Heart right ventricle (tissue), 16 donors: ENCODE results near the gene SYK. TPM values are rescaled to one million over a fixed set of nuclear protein-coding genes. Genes with fewer than 3 reads are reported as not detected.

ENCODE experiments used
- ATAC-seq, 8 donors: fragments of 200-7000 bp; cut with Tn5 transposase; one replicate each; pipeline ENCODE4 v1.9.1; 2020; ENCODE audit warnings: mild to moderate bottlenecking in 8 of 8, moderate library complexity in 8 of 8, moderate number of reproducible peaks in 1 of 8
- DNase-seq, 2 donors: peaks; one replicate each; pipeline ENCODE4 v3.0.0-alpha.2; 2020
- H3K27ac ChIP-seq, 10 donors: fragments of 200-600 bp; sonication (generic) in 2 of 10; one replicate each; pipeline versions ENCODE4 v1.5.0 to v1.8.0; 2020 to 2022; ENCODE audit warnings: mild to moderate bottlenecking in 3 of 10
- H3K27me3 ChIP-seq, 7 donors: fragments of 200-600 bp; one replicate each; pipeline ENCODE4 v1.8.0; 2021 to 2022; ENCODE audit warnings: mild to moderate bottlenecking in 2 of 7
- H3K36me3 ChIP-seq, 9 donors: fragments of 200-600 bp; sonication (generic) in 1 of 9; one replicate each; pipeline versions ENCODE4 v1.5.0 to v1.8.0; 2020 to 2022; ENCODE audit warnings: mild to moderate bottlenecking in 2 of 9
- H3K4me1 ChIP-seq, 9 donors: fragments of 200-600 bp; sonication (generic) in 1 of 9; one replicate each; pipeline versions ENCODE4 v1.5.0 to v1.8.0; 2020 to 2022; ENCODE audit warnings: mild to moderate bottlenecking in 4 of 9
- H3K4me3 ChIP-seq, 10 donors: fragments of 200-600 bp; sonication (generic) in 2 of 10; one replicate each; pipeline versions ENCODE4 v1.5.0 to v1.8.0; 2020 to 2022; ENCODE audit warnings: mild to moderate bottlenecking in 7 of 10, moderate library complexity in 2 of 10
- H3K9me3 ChIP-seq, 11 donors: fragments of 200-600 bp in 10 of 11; sonication (generic) in 2 of 11; one replicate each; pipeline versions ENCODE4 v1.5.0 to v1.8.0; 2013 to 2022; ENCODE audit warnings: mild to moderate bottlenecking in 2 of 11, control low read depth in 1 of 11, moderate library complexity in 1 of 11
- WGBS, 2 donors: extraction: QIAGEN DNeasy Blood & Tissue Kit; methylation state at CpG; one replicate each; pipeline ENCODE4 v1.1.7; 2013; ENCODE audit warnings: inconsistent platforms in 1 of 2; 5-methylcytosine and 5-hydroxymethylcytosine counted together
- intact Hi-C, 10 donors: fragments of 100-400 bp; cut with DNase I; formaldehyde crosslinking; loops; one replicate each; pipeline versions ENCODE4 v1.11.1 to v1.14.2; 2022
- polyA plus RNA-seq, 2 donors: library from polyadenylated mRNA; stranded (reverse); fragments of 200-250 nt; gene quantifications; one replicate each; pipeline ENCODE4 v1.2.3, GENCODE V29; 2013
- total RNA-seq, 10 donors: library from RNA; stranded (reverse); fragmentation: NEBNext Ultra II Directional in 3 of 10; extraction: Animal tissue kit (Norgen Biotek cat#: 25700) in 3 of 10; gene quantifications; one replicate each; pipeline versions ENCODE4 v1.2.1 to v1.2.4, GENCODE V29; 2021 to 2023
- TF ChIP-seq, protein P1 (sequence below), 9 donors: fragments of 200-600 bp; sonication (generic) in 2 of 9; IDR thresholded peaks; one replicate each; pipeline versions ENCODE4 v1.5.0 to v1.8.0; 2021 to 2022; ENCODE audit warnings: antibody characterized with exemption in 9 of 9, mild to moderate bottlenecking in 5 of 9, moderate library complexity in 1 of 9
- donor health status: Arrhythmogenic right ventricular cardiomyopathy.
- donor health status: ischemic (EF 13 %, LVEDD 7.1; RV severe dilation, severe dysfunction).
- donor health status: healthy with polysubstance abuse.
- donor health status: DM: no; HTN: yes; CAD: no.
- donor health status: DM: no; HTN: no; CAD: no.
- donor health status: ischemic (EF 25% LVEDD 6.9; RV normal size, moderate dysfunction).
- donor health status: ischemic (EF 25% LVEDD 5.7; RV mildly dilated, moderate dysfunction).
- donor health status: healthy.
- donor health status: DM: yes; HTN: yes; CAD: no.
- donor health status: Ischemic cardiomyopathy.
- donor health status: ischemic (EF 35%, LVEDD 5.7; RV mildly dilated, moderate dysfunction).
- donor health status: nonischemic (EF 11% LVEDD 7.7; RV severe dilation, severe dysfunction).
- donor health status: DM: yes; HTN: yes; CAD: no.
- donor health status: PGD.
- donor health status: ischemic (EF 29% LVEDD 5.4; RV normal size, mild dysfunction).
- donor health status: nonischemic (EF 23%, LVEDD 6.1; RV moderate dilation, normal function).

SYK gene
- total and polyA plus RNA-seq, 12 donors: 0.96 to 26.1 (median 2.3) TPM

DNA sequence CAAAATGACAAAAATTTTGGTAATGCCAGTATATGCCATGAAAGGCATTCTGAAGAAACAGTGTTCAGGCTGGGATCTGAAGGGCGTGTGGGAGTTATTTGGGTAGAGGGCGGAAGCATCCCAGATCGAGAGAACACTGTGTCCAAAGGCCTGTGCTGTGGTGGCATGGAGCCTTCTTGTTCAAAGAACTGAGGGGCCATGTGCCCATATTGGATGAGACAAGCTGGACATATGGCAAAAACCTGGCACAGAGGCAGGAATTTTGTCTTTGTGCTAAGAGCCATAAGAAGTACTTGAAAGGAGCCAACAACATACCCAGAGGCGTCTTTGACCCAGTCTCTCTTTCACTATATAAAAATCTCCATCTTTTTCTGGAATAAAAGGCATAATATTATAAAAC is 128.0 kb downstream of the SYK start:
- H3K27me3 ChIP-seq: peaks cover 0 to 6% (median 0%) of the 10 kb centered on the region in 7 donors
- H3K27ac ChIP-seq: no peak overlapping the region
- intact Hi-C loops: loop anchor here in 1 of 10 donors (10.0 kb wide), 1 partner anchor 495 kb away; the partner anchor contains the start of gene NFIL3
- WGBS, 2 donors: 89 to 92% methylated on average over 4 of the region's 4 CpGs
- TF ChIP-seq, protein P1, sequence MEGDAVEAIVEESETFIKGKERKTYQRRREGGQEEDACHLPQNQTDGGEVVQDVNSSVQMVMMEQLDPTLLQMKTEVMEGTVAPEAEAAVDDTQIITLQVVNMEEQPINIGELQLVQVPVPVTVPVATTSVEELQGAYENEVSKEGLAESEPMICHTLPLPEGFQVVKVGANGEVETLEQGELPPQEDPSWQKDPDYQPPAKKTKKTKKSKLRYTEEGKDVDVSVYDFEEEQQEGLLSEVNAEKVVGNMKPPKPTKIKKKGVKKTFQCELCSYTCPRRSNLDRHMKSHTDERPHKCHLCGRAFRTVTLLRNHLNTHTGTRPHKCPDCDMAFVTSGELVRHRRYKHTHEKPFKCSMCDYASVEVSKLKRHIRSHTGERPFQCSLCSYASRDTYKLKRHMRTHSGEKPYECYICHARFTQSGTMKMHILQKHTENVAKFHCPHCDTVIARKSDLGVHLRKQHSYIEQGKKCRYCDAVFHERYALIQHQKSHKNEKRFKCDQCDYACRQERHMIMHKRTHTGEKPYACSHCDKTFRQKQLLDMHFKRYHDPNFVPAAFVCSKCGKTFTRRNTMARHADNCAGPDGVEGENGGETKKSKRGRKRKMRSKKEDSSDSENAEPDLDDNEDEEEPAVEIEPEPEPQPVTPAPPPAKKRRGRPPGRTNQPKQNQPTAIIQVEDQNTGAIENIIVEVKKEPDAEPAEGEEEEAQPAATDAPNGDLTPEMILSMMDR (IDR thresholded peaks at IDR 0.05): no peak
- no peaks in the 10 kb centered on the region for H3K36me3 ChIP-seq
- ATAC-seq (no peak), DNase-seq (no peak)
- H3K9me3 ChIP-seq: no peaks in the 10 kb centered on the region
- H3K4me1 ChIP-seq: no peaks in the 10 kb centered on the region
- no peak overlapping the region for H3K4me3 ChIP-seq

DNA sequence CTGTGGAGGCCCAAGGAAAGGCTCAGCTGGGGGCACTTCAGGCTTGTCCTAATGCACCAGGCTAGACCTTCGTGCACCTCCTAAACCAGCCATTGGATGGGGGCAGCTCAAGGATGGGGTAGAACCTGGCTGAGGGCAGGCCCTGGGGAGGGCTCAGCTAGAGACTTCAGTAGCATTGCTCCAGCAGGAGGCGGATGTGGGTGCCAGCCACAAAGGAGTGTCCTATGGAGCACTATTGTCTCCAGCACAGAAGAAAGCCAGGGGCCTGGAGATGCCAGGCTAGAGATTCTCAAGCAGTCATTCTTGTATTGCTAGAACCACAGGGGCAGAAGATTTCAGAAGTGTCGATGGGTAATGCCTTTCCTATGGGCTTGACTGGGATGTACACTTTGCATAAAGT is 131.8 kb downstream of the SYK start:
- Histone ChIP-seq H3K27me3 (peaks cover 0 to 8% (median 0%) of the 10 kb centered on the region in 7 donors), H3K27ac (no peak overlapping the region), H3K36me3 (no peaks in the 10 kb centered on the region), H3K4me1 (no peaks in the 10 kb centered on the region), H3K4me3 (no peak overlapping the region), H3K9me3 (no peaks in the 10 kb centered on the region)
- 86 to 90% methylated on average over 3 of the region's 3 CpGs for WGBS, 2 donors
- intact Hi-C loops: no loop called here
- TF ChIP-seq, protein P1 (IDR thresholded peaks at IDR 0.05): no peak
- ATAC-seq (no peak), DNase-seq (no peak)

DNA sequence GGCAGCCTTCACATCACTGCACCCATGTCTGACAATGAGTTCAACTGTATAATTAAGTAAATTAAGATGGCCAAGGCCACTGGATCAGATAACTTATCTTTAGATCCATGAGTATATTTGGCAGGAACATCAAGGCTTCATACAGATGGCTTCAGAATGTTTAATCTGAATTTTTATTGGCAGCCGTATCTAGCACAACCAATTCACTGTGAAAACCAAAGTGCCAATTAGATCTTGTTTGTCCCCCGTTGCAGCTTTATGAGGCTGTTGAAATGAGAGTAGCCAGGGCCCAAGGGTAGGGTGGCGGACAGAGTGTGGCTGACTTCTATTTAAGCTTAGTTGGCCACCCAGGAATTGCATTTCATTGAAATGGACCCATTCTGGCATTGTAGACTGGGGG is 137.7 kb downstream of the SYK start:
- peaks cover 0 to 7% (median 0%) of the 10 kb centered on the region in 11 donors for H3K9me3 ChIP-seq
- DNase-seq (no peak), ATAC-seq (no peak)
- H3K4me1 ChIP-seq: no peaks in the 10 kb centered on the region
- intact Hi-C loops: no loop called here
- H3K27me3 ChIP-seq: peaks cover 0 to 12% (median 0%) of the 10 kb centered on the region in 7 donors
- WGBS, 2 donors: 83 to 84% methylated on average over 3 of the region's 3 CpGs
- TF ChIP-seq, protein P1 (IDR thresholded peaks at IDR 0.05): no peak
- no peak overlapping the region for H3K27ac ChIP-seq
- H3K4me3 ChIP-seq: no peak overlapping the region
- no peaks in the 10 kb centered on the region for H3K36me3 ChIP-seq

DNA sequence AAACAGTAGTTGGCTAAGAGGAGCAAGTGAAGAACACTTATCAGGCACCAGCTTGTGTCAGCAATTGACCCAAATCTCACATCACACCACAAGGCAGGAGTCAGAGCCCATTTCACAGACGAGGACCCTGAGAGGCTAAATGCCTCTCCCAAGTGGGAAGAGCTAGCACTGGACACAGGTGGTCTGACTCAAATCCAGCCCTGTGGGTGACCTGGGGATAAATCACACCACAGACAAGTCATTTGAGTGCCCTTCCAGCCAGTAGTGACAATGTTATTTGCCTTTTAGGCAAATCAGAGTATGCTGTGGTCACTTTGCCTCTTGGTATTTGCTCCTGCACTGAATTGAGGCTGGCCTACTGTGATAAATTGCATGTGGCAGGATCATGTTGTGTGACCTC is 138.7 kb downstream of the SYK start:
- ATAC-seq (no peak), DNase-seq (no peak)
- H3K36me3 ChIP-seq: no peaks in the 10 kb centered on the region
- TF ChIP-seq, protein P1 (IDR thresholded peaks at IDR 0.05): no peak
- H3K4me3 ChIP-seq: no peak overlapping the region
- peaks cover 0 to 7% (median 0%) of the 10 kb centered on the region in 11 donors for H3K9me3 ChIP-seq
- no peaks in the 10 kb centered on the region for H3K4me1 ChIP-seq
- 53 to 67% methylated on average over 1 of the region's 1 CpG for WGBS, 2 donors
- H3K27ac ChIP-seq: no peak overlapping the region
- intact Hi-C loops: no loop called here
- peaks cover 0 to 11% (median under 1%) of the 10 kb centered on the region in 7 donors for H3K27me3 ChIP-seq
